HG03571 (cell line): ENCODE results near the gene TEFM.
"Not testable (repeated sequence)": the region's sequence is repeated elsewhere in the genome, so short reads cannot be mapped to it uniquely, and the experiment has no call there.

ENCODE experiments used
- ATAC-seq: cut with Tn5 transposase; IDR thresholded peaks from one replicate; pipeline ENCODE4 v1.9.1; 2021; ENCODE audit not compliant: unreplicated experiment

Gene TEFM

DNA sequence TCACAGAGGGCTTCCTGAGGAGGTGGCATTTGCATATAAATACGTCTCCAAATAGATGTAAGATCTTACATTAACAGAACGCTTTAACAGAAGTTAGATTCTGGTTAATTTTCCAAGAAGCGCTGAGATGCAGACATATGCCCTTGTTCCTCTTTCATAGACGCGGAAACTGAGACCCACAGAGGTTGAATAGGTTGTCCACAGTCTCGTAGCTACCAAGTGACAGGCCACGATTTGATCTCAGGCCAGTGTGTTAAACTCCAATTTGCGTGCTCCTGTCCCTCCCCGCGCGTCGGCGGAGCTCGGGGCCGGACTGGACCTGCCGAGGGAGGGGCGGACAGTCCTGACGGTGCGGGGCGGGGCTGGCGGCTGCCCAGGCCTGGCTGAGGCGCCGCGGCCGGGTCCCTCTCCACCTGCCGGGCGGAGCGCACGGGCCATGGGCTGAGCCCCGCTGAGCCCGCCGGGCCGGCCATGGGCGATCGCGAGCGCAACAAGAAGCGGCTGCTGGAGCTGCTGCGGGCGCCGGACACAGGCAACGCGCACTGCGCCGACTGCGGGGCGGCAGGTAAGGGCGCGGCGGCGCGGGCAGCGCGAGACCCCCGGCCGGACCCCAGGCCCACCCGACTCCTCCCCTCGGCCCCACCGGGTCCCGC is 15.6 kb upstream of the TEFM start, which contains the start of gene ADAP2:
ADAP2 (plus strand) TSS at position 402 of the 653 bp plus-strand sequence; CDS start at position 472, 70 bp downstream.
- ATAC-seq = no peak

DNA sequence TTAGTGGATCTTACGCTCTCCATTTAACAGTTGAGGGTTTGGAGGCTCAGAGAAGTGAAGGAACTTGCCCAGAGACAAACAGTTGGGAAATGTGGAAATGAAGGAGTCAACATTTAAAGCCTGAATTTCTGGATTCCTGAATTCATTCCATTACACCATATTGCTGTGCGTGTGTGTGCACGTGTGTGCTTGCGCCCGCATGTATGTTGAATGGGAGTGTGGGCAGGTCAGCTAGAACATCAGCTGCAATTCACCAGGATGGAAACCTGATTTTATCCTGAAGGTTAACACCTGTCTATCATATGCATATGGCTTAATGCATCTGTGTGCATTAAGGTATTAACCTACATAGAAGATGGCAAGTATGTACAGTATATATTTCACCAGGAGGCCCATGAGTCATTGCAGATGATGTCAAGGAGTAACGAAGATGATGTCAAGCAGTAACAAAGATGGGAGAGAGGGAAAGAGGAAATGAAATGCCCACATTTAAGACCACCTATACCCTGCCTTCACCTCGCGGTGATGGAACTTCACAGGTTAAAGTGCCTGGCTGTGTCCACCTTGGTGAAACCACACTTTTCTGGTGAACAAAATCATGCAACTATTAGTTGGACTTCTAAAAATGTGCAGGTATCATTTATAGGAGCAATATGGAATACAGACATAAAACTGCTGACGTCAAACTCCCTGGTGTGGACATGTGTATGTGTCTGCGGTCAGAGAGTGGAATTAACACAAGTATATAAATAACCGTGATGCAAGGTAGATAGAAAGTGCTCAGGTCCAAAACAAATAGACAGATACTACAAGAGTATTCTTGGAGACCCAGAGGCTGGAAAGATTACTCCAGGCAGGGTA is 14.9 kb upstream of the TEFM start:
- no peak for ATAC-seq

DNA sequence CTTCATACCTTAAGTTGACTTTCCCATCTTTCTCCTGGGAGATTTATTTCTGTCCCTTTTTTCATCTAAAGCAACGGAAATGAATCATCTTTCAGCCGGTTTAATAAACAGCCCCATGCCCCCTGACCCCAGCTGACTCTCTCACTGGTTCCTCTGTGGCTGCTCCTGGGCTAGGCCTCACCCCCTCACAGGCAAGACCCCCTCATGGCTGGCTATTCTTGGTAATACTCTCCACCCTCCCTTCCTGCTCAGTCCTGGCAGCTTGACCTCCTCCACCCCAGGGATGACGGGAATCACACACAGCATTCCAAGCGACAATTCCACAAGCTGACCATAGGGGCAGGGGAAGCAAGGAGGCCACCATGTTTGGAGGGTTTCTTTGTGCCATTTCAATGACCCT is 14.2 kb upstream of the TEFM start:
- no peak for ATAC-seq

DNA sequence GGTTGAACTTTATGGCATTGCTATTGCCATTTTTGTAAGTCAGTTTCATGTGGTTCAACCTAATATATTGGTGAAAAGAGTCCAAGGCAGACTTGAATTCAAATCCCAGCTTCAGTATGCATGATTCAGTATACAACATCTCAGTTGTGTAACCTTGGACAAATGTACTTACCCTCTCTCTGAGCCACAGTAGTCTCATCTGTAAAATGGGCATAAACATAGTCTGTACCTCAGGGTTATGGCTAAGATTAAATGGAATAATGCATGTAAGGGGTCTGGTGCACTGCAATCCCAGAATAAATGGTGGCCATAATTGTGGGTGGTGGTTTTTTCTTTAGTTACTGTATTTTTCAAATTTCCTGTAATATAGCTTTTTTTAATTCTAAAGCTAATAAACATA is 11.0 kb upstream of the TEFM start:
- ATAC-seq = no peak

DNA sequence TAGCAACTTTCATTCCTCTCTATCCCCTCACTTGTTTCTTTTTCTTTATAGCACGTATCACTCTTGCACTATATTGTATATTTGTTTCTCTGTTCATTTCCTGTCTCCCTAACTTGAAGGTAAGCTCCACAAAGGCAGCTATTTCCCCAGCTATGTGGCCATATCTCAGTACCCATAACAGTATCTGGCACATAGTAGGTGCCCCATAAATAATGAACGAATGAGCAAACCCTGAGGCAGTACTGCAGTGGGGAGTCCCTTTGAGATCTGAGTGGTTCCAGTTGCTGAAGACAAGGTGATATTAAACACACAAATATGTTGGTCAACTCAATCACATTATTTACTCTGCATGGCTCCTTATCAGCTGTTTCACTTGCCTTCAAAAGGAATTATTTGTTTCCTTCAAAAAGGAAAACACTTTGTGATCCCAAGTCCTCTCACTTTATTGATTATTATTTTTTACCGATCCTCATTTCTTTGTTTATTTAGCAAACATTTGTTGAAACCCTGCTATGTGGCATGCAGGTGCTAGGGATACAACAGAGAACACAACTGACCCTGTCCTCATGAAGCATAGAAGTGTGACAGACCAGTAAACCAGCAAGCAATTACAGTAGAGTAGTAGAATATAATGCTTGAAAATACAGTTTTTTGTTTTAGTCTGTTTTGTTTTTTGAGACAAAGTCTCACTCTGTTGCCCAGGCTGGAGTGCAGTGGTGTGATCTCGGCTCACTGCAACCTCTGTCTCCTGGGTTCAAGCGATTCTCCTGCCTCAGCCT is 10.0 kb upstream of the TEFM start:
- no peak for ATAC-seq

DNA sequence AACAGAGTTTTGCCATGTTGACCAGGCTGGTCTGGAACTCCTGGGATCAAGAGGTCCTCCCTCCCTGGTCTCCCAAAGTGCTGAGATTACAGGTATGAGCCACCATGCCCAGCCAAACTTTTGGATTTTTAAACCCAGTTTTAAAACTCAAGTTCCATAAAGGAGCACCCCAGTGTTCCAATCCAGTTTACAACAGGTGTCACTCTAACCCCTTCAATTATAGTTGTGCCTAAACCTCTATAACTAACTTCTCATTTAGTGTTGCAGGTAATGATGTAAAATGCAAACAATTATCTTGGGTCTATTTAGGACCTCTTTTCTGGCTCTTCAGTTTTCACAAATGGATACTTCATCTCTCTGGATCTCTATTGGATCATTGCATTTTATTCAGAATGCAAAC is 7.9 kb upstream of the TEFM start:
- ATAC-seq = no peak

DNA sequence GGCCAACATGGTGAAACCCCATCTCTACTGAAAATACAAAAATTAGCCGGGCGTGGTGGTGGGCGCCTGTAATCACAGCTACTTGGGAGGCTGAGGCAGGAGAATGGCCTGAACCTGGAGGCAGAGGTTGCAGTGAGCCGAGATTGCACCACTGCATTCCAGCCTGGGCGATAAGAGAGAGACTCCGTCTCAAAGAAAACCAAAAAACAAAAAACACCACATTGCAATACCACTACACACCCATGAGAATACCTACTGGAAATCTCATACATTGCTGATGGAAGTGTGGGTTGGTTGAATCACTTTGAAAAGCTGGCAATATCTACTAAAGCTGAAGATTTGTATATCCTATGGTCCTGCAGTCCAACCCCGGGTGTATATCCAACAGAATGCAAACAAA is 4.1 kb upstream of the TEFM start:
- ATAC-seq = not testable (repeated sequence)

DNA sequence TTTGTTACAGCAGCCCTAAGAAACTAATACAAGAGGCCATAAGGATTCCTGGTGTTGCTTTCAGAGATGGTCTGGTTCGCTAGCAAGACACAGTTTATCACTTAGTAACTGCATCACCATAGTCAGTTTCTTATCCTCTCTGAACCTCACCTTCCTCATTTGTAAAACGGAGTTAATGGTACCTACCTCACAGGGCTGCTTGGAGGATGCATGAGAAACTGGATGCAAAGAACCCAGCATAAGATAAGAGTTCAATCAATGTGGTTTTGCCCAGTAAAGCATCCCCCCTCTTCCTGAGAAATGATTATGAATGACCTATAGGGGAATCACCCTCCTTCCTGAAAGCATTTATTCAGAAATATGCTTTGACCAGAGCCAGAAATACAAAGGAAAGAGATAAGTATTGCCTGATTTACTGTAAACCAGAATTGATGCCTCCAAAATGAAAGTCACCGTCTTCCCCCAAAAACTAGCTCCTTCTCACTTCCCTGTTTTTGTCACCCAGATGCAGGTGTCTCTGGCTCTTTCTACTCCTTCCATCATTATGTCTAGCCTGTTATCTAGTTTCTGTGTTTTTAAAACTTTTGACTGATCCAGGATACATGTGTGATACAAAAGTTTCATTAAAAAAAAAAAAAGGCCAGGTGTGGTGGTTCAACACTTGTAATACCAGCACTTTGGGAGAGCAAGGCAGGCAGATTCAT is 2.8 kb upstream of the TEFM start:
- ATAC-seq = no peak

DNA sequence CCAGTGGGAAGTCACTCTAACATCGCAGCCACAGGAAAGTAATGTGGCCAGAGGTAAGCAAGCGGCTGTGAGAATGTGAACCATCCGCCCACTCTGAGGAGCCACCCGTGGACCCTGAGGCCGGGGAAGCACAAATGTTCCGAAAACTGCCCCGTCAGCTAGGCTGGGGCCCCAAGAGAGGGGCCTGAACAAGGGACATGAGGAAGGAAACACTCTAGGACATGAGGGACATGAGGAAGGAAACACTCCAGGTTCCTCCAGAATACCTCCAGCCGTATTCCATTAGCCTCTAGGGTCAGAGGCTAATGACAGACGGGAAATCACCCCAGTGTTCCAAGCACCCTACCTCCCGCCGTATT is 317 bp downstream of the TEFM start:
- ATAC-seq = no peak

DNA sequence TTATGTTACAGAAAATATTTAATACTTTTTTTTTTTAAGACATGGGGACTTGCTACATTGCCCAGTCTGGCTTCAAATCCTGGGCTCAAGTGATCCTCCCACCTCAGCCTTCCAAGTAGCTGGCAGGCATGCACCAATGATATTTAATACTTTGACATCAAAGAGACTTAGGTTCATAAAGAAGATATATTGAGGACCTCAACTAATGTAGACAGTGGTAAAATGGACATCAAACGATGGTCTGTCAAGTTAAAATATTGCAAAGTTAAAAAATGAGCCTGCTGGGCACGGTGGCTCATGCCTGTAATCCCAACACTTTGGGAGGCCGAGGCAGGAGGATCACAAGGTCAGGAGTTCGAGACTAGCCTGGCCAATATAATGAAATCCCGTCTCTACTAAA is 8.7 kb downstream of the TEFM start:
- no peak for ATAC-seq

DNA sequence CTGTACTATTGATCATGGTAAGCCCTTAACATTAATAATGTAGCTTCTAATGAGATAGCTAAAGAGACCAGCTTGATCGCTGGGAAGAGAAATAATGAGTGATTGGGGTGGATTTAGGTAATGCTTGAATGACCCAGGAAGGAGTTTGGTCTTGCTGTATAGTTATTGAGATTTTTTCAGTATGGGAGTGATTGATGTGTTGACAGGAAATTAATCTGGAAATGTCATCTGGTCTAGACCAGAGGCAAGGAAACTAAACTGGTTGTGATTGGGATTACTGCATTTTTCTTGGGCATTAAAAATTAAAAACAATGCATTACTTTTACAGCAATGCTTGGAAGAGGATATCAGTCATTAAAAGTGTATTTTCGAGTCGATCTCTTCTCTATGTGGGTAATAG is 11.8 kb downstream of the TEFM start:
- ATAC-seq = no peak

DNA sequence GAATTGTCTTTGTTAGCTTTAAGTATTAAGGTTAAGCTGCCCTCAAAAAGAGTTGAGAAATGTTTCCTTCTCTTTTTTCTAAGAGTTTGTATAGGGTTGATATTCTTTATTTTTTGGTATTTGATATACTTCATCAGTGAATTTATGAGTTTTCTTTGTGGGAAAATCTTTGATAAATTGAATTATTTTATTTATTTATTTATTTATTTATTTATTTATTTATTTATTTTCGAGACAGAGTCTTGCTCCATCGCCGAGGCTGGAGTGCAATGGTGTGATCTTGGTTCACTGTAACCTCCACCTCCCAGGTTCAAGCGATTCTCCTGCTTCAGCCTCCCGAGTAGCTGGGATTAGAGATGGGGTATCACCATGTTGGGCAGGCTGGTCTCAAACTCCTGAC is 19.9 kb downstream of the TEFM start:
- no peak for ATAC-seq

DNA sequence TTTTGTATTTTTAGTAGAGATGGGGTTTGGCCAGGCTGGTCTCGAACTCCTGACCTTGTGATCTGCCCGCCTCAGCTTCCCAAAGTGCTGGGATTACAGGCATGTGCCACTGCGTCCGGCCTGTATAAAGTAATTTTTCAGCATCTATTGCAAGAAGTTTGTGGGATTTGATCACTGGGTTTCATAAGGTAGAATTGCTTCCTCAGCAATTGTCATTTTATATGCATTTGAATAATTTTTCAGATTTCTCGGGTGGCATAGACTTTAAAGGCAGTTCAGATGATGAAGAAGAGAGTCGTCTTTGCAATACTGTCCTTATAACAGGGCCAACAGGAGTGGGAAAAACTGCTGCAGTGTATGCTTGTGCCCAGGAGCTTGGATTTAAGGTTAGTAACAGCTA is 37.0 kb downstream of the TEFM start:
- no peak for ATAC-seq

DNA sequence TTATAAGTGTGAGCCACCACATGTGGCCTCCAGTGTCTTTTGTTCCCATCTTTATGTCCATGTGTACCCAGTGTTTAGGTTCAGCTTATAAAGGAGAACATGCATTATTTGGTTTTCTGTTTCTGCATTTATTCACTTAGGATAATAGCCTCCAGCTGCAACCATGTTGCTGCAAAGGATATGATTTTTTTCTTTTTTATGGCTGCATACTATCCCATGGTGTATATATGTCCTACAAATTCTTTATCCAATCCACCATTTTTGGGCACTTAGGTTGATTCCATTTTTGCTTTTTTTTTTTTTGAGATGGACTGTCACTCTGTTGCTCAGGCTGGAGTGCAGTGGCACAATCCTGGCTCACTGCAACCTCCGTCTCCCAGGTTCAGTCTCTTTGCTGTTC is 41.4 kb downstream of the TEFM start:
- ATAC-seq = no peak

DNA sequence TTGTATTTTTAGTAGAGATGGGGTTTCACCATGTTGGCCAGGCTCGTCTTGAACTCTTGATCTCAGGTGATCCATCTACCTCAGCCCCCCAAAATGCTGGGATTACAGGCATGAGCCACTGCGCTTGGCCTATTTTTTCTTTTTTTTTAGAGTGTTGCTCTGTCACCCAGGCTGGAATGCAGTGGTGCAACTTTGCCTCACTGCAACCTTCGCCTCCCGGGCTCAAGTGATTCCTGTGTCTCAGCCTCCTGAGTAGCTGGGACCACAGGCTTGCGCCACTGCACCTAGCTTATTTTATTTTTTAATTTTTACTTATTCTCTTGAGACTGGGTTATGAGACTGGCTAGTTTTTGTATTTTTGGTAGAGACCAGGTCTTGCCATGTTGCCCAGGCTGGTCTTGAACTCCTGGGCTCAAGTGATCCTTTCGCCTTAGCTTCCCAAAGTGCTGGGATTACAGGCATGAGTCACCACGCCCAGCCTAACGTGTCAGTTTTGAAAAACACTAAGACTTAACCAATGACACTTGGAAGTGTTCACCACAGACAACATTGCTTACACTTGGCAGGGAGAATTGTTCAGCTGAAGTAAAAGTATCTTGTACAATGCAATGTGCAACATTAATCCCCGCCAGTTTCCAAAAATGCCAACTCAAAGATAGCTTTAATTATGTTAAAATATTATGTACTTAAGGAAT is 47.3 kb downstream of the TEFM start:
- ATAC-seq = no peak

DNA sequence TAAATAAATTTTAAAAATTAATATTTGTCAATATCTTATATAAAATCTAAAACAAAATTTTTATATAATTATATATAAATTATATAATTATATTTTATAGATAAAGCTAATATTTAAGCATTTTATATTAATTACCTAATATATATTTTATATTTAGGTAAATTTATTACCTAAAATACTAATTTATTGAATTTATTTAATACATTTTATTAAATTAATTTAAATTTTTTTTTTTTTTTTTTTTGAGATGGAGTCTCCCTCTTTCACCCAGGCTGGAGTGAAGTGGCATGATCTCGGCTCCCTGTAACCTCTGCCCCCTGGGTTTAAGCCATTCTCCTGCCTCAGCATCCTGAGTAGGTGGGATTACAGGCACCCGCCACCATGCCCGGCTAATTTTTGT is 51.9 kb downstream of the TEFM start:
- no peak for ATAC-seq
